Panc1 (cell line): ENCODE data around the gene CREB5.

ENCODE experiments used
- CTCF ChIP-seq: fragments of 450-650 bp; IDR thresholded peaks from 2 replicates; pipeline ENCODE4 v1.5.1; 2017; ENCODE audit warnings: mild to moderate bottlenecking
- POLR2AphosphoS5 ChIP-seq: IDR thresholded peaks from 2 replicates; pipeline ENCODE4 v1.6.1; 2012; ENCODE audit warnings: mild to moderate bottlenecking, low read depth, low read length, moderate library complexity
- REST ChIP-seq, 2 experiments: IDR thresholded peaks; 2 replicates each; pipeline ENCODE4 v1.6.1; 2011 to 2012; ENCODE audit warnings: low read depth in 2 of 2, control low read depth in 1 of 2, low read length in 1 of 2, mild to moderate bottlenecking in 1 of 2, moderate library complexity in 1 of 2; ENCODE audit not compliant: insufficient read depth in 1 of 2
- SIN3A ChIP-seq: IDR thresholded peaks from 2 replicates; pipeline ENCODE4 v1.6.1; 2012; ENCODE audit warnings: low read depth, mild to moderate bottlenecking, low read length, moderate library complexity, borderline replicate concordance; ENCODE audit not compliant: insufficient read depth

GRCh38 chr7:28778786-28779185, 366.5 kb downstream of the CREB5 start:
- TF ChIP-seq POLR2AphosphoS5 (no peak), CTCF (no peak), SIN3A (no peak), REST (IDR thresholded peaks at IDR 0.05; ENCODE audit: insufficient read depth in 1 of 2, low read depth in 2 of 2, low read length in 1 of 2) (no peak)
